ENCODE measurements around the gene LPIN1. TPM values are rescaled to one million over a fixed set of nuclear protein-coding genes. Genes with fewer than 3 reads are reported as not detected.

LPIN1 gene
- total RNA-seq, 2 experiments from 2014 or later = 115 to 128 TPM

DNA sequence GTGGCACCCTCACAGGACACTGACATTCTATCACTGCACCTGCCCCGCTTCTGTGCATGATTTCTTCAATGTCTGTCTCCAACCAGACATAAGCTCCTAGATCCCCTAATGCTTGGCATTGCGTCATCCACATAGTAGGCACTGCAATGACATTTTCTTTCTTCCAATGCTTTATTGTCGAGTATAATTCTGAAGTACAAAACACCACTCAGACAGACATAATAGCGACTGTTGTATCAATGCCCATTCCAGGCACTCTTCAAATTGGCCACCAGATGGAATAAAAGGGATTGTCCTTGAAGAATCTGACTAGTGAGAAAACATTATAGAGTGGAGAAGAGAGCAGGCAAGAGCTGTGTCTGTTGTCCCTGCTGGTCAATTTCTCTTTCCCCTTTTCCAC is 89.0 kb downstream of the LPIN1 start:
- ChIA-PET CTCF (no interaction called here), POLR2A (no interaction called here)
- Histone ChIP-seq H3K4me1 (ENCODE audit: insufficient read depth, low read length) (peaks cover 4% of the 10 kb centered on the region), H3K27me3 (ENCODE audit: control insufficient read depth in 1 of 2, insufficient read depth in 2 of 2, low read length in 2 of 2) (no peaks in the 10 kb centered on the region), H3K27ac (ENCODE audit: low read depth in 1 of 2, low read length in 2 of 2) (no peak overlapping the region), H3K4me3 (ENCODE audit: low read length) (no peak overlapping the region), H3K9me3 (ENCODE audit: control insufficient read depth in 1 of 2, insufficient read depth in 1 of 2, low read length in 2 of 2) (peaks cover 8 to 10% of the 10 kb centered on the region in 2 experiments), H3K36me3 (ENCODE audit: insufficient read depth, low read length) (no peaks in the 10 kb centered on the region)
- intact Hi-C loops (cut with DNase I, micrococcal nuclease) = no loop called here
- no peak overlapping the region for H3K4me3 Mint-ChIP-seq
- DNase-seq (no peak), ATAC-seq (ENCODE audit: poor library complexity) (no peak)
- TF ChIP-seq, protein P1, sequence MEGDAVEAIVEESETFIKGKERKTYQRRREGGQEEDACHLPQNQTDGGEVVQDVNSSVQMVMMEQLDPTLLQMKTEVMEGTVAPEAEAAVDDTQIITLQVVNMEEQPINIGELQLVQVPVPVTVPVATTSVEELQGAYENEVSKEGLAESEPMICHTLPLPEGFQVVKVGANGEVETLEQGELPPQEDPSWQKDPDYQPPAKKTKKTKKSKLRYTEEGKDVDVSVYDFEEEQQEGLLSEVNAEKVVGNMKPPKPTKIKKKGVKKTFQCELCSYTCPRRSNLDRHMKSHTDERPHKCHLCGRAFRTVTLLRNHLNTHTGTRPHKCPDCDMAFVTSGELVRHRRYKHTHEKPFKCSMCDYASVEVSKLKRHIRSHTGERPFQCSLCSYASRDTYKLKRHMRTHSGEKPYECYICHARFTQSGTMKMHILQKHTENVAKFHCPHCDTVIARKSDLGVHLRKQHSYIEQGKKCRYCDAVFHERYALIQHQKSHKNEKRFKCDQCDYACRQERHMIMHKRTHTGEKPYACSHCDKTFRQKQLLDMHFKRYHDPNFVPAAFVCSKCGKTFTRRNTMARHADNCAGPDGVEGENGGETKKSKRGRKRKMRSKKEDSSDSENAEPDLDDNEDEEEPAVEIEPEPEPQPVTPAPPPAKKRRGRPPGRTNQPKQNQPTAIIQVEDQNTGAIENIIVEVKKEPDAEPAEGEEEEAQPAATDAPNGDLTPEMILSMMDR (IDR thresholded peaks at IDR 0.05) = no peak
- H3K9me3 Mint-ChIP-seq = no peaks in the 10 kb centered on the region
- H3K4me1 Mint-ChIP-seq (ENCODE audit: low read depth) = peaks cover 15% of the 10 kb centered on the region
- H3K36me3 Mint-ChIP-seq (ENCODE audit: low read depth) = no peaks in the 10 kb centered on the region
- H3K27me3 Mint-ChIP-seq = no peaks in the 10 kb centered on the region
- H3K27ac Mint-ChIP-seq = no peak overlapping the region

DNA sequence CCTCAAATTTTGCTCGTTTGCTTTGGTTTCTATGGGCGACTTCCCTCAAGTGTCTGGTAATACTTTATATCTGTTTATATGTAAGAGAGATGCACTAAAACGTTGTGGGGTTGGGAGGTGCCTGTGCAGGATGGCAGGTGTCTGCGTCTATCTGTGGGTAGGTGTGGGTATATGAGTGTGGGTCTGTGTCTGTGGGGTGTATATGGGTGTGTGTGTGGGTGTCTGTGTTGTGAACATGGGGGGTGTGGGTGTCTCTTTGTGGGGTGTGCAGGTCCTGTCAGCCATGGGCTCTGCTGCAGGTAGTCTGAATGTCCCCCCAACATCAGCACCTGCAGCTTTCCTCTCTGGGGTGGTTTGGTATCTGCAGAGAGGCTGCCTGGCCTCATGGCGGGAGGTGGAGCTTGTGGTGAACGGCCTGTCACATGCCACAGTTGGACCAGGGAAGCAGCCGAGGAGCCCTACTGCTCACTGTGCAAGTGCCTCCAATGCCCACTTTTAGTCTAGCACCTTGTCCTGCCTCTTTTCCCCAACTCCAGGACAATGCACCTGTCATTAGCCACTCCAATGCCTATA is 90.3 kb downstream of the LPIN1 start:
- peaks cover 8 to 10% of the 10 kb centered on the region in 2 experiments for H3K9me3 ChIP-seq (ENCODE audit: control insufficient read depth in 1 of 2, insufficient read depth in 1 of 2, low read length in 2 of 2)
- no peaks in the 10 kb centered on the region for H3K36me3 ChIP-seq (ENCODE audit: insufficient read depth, low read length)
- peaks cover under 1% of the 10 kb centered on the region for H3K4me1 ChIP-seq (ENCODE audit: insufficient read depth, low read length)
- Mint-ChIP-seq H3K9me3 (no peaks in the 10 kb centered on the region), H3K27me3 (no peaks in the 10 kb centered on the region), H3K27ac (no peak overlapping the region), H3K4me3 (no peak overlapping the region), H3K36me3 (ENCODE audit: low read depth) (no peaks in the 10 kb centered on the region), H3K4me1 (ENCODE audit: low read depth) (peaks cover 5% of the 10 kb centered on the region)
- intact Hi-C loops (cut with DNase I, micrococcal nuclease) = no loop called here
- CTCF ChIA-PET = no interaction called here
- H3K27me3 ChIP-seq (ENCODE audit: control insufficient read depth in 1 of 2, insufficient read depth in 2 of 2, low read length in 2 of 2) = no peaks in the 10 kb centered on the region
- H3K4me3 ChIP-seq (ENCODE audit: low read length) = no peak overlapping the region
- no peak for ATAC-seq (ENCODE audit: poor library complexity)
- TF ChIP-seq, protein P1 (IDR thresholded peaks at IDR 0.05) = no peak
- no peak overlapping the region for H3K27ac ChIP-seq (ENCODE audit: low read depth in 1 of 2, low read length in 2 of 2)
- no peak for DNase-seq
- POLR2A ChIA-PET = no interaction called here

DNA sequence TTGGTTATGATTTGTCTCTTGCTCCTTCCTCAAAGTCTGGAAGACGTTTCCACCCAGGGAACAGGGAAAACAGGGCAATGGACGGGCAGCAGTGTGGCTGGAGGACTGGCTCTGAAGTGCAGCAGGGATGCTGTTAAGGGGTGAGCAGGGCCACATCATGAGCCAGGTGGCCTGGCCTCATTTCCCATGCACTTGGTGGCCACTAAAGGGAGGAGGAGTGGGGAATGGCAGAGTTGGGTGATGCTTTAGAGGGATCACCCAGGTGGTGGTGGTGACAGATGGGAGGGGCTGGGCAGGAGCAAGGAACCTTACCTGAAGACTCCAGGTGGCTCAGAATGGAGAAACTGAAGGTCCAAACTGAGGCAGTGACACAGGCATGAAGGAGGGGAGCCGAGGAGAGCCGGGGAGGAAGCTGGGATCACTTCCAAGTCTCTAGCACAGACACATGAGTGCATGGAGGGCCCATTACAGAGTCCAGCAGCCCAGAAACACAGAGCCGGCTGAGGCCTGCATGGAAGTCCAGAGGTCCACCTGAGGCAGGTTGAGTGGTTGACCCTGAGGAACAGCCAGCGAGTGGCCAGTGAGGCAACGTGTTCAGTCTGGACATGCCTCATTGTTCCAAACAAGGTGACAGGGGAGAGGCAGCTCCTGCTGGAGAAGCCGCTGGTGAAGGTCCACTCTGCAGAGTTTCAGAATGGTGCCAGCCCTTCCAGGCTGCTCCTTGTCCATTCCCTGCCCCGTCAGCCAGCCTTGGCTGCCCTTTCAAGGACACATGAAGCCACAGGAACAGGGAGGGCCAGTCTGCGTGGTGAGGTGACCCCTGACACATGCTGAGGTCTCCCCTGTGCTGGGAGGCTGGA is 91.7 kb downstream of the LPIN1 start:
- CTCF ChIA-PET = no interaction called here

More for the DNA sequence above, 91.7 kb downstream of the LPIN1 start:
- H3K4me1 ChIP-seq (ENCODE audit: insufficient read depth, low read length) = no peaks in the 10 kb centered on the region
- H3K9me3 ChIP-seq (ENCODE audit: control insufficient read depth in 1 of 2, insufficient read depth in 1 of 2, low read length in 2 of 2) = peaks cover 8 to 10% of the 10 kb centered on the region in 2 experiments
- H3K27ac ChIP-seq (ENCODE audit: low read depth in 1 of 2, low read length in 2 of 2) = no peak overlapping the region
- H3K4me3 ChIP-seq (ENCODE audit: low read length) = no peak overlapping the region
- no peak overlapping the region for H3K4me3 Mint-ChIP-seq
- H3K27me3 Mint-ChIP-seq = no peaks in the 10 kb centered on the region
- no peaks in the 10 kb centered on the region for H3K36me3 Mint-ChIP-seq (ENCODE audit: low read depth)
- intact Hi-C loops (cut with DNase I, micrococcal nuclease) = no loop called here
- DNase-seq = no peak
- no peaks in the 10 kb centered on the region for H3K36me3 ChIP-seq (ENCODE audit: insufficient read depth, low read length)
- no peak overlapping the region for H3K27ac Mint-ChIP-seq
- H3K4me1 Mint-ChIP-seq (ENCODE audit: low read depth) = peaks cover 3% of the 10 kb centered on the region
- H3K27me3 ChIP-seq (ENCODE audit: control insufficient read depth in 1 of 2, insufficient read depth in 2 of 2, low read length in 2 of 2) = no peaks in the 10 kb centered on the region
- no peaks in the 10 kb centered on the region for H3K9me3 Mint-ChIP-seq
- POLR2A ChIA-PET = no interaction called here
- TF ChIP-seq, protein P1 (IDR thresholded peaks at IDR 0.05) = no peak
- ATAC-seq (ENCODE audit: poor library complexity) = no peak

Data from CD4-positive, alpha-beta T cell (primary cell).